ENCODE measurements around the gene IMPA2.

Gene IMPA2

GRCh38 chr18:12006488-12006840 lies 25.2 kb downstream of the IMPA2 start:
- no peak for DNase-seq

DNA sequence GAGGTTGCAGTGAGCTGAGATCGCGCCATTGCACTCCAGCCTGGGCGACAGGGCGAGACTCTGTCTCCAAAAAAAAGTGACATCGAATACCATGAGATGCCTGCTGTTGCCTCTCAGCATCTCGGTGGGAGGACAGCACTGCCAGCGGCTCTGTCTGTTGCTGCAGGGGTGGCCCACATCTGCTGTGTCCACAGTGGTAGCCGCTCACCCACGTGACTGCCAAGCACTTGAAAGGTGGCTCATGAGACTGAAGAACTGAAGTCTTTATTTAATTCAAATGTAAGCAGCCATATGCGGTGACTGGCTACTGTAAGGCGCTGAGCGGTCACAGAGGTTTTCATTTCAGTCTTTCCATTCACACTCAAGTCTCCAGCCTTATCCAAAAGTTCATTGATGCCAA lies 25.8 kb downstream of the IMPA2 start:
- no peak for DNase-seq

DNA sequence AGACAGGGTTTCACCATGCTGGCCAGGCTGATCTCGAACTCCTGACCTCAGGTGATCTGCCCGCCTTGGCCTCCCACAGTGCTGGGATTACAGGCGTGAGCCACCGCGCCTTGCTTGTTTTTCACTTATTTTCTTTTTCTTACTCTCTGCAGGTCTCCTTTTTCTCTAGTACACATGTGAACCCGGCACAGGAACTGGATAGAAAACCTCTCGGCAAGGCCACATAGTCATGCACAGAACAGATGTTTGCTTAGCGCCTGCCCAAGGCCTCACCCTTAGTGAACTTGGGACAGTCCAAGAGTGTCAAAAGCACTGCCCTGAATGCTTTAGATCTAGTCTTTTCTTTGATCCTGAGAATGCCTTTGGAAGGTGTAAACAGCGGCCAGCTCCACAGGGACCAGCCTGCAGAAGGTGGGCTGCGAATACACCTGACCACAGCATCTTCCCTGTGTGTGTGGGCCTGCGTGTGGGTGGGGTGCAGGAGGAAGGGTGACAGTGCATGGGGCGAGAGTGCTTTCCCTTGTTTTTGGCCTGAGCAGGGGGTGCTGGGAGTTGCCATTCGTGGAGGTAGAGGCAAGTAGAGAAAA lies 27.0 kb downstream of the IMPA2 start:
- no peak for DNase-seq

DNA sequence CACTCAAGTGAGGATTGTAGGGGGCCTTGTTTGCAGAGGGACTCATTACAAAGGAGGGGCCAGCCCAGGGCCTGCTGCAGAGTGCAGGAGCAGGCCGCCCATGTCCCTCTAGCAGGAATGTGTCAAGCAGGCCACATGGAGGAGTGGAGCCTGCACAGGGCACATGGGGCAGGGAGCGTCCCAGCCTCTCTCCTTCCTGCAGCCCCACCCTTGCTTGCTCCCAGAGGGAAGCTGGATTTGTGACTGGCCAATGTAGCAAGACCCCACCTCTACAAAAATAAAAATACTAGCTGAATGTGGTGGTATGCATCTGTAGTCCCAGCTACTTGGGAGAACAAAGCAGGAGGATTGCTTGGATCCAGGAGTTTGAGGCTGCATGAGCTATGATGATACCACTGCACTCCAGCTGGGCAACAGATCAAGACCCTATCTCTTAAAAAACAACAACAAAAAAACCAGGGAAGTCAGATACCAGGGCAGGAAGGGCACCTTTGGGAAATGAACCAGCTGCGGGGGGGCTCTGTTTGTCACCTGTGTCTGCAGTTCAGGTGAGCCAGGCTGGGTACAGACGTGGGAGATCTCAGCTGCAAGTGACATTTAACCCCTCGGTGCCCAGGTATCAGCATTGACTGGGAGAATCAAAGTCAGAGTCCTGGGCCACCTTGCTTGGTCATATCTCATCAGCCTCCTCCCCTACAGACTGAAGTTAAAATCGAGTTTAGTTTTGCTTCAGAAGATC lies 27.7 kb downstream of the IMPA2 start:
- no peak for DNase-seq

DNA sequence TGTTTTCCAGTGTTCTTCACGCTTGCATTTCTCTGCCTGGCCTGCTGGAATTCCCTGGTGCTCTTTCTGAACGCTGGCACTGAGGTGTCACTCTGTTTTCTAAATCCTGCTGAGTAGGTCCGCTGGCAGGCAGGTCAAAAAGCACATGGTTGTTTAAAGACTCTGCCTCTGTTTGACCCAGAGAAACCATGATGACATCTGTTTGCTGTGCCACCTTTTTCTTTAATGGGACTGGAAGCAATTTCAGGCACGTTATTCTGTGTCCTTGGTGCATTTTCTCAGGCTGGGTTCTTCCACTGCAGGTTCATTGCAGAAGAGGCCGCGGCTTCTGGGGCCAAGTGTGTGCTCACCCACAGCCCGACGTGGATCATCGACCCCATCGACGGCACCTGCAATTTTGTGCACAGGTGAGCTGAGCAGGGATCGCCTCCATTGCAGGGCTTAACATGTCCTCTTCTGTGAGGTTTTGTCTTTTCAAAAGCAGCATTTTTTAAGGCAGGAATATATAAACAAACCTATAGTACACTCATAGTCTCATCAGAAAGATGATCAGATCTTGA lies 28.4 kb downstream of the IMPA2 start:
- DNase-seq, result no peak

GRCh38 chr18:12010187-12010802 lies 29.0 kb downstream of the IMPA2 start:
- DNase-seq, result no peak

DNA sequence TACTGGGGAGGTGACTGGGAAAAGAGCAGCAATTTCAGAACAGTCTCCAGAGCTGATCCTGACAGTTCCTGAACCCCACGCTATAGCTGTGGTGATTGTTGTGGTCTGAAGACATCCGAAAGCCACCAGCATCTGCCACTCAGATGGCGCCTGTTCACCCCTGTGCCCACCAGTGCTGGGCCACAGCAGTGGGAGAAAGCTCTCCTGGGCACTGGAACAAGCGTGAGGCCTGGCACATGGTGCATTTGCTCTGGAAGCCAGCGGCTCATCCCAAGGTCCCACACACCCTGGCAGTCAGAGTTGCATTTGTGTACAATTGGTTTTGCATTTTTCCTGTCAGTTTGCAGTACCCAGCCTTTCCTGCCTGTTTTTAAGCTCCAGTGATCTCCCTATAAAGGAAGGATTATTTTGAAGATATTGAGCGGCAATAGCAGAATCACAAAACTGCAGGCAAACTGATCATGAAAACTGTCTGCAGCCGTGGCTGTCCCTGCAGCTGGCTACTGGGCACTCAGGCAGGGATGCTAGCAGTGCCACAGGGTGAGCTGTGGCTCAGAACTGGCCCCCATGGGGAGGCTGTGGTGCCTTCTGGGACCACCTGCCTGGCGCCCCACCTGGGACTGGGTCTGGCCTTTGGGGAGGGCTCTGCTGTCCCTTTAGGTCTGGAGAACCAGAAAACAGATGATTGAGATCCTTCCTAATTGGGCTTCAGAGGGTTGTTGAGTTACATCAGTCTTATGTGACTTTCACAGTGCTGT lies 30.1 kb downstream of the IMPA2 start:
- no peak for DNase-seq

GRCh38 chr18:12011957-12012549 lies 30.7 kb downstream of the IMPA2 start:
- DNase-seq, result no peak

GRCh38 chr18:12012697-12013096 lies 31.4 kb downstream of the IMPA2 start:
- DNase-seq, result no peak

GRCh38 chr18:12013186-12013916 lies 32.0 kb downstream of the IMPA2 start:
- DNase-seq, result no peak

DNA sequence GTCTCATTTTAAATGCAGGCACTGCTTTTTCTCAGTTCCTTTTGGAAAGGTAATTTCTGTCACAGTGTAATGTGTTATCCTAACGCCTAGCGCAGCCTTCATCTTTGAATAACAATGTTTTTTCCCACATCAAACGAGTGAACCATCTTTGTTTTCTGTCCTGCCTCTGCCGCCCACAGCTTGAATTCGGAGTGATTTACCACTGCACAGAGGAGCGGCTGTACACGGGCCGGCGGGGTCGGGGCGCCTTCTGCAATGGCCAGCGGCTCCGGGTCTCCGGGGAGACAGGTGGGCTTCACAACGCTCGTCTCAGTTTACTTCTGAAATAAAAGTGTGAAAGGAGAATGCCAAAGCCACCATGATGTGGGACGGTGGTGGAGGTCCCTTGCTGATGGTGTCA lies 32.8 kb downstream of the IMPA2 start:
- no peak for DNase-seq

DNA sequence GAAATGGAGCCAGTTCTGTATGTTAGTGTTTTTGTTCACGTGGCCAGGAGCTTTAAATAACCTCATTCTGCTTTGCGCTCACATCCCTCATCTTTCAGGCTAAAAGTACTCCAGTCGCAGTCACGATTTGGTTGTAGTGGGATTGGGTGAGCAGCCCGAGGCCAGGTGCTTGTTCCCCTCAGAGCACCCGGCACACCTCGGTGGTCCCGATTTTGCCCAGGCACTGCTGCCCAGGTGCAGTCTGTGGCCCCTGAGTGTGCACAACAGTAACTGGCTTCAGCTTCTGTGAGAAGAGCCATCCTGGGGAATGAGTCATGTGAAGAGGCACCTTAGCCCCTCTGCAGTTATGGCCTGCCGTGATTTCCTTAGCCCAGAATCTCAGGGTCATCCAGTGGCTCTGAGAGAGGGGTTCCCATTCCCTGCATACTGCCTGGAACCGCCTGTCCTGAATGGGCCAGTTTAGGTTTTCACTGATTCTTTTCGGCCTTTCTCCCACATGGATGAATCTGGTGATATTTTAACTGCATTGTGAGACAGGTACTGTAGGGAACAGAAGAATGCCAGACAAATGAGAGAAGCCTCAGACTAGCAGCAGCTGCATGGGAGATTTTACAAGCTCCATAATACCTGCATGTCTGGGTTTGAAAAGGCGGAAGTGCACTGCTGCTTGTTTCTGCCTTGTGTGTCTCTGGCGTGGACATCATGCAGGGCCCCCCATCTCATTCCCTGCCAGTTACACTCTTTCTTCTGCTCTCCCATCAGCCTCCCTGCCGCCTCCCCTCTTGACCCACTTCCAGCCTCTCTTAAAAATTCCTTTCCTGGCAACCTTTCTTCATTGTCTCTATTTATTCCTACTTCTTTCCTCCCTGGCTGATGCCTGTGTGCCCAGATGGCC lies 33.5 kb downstream of the IMPA2 start:
- DNase-seq, result no peak

DNA sequence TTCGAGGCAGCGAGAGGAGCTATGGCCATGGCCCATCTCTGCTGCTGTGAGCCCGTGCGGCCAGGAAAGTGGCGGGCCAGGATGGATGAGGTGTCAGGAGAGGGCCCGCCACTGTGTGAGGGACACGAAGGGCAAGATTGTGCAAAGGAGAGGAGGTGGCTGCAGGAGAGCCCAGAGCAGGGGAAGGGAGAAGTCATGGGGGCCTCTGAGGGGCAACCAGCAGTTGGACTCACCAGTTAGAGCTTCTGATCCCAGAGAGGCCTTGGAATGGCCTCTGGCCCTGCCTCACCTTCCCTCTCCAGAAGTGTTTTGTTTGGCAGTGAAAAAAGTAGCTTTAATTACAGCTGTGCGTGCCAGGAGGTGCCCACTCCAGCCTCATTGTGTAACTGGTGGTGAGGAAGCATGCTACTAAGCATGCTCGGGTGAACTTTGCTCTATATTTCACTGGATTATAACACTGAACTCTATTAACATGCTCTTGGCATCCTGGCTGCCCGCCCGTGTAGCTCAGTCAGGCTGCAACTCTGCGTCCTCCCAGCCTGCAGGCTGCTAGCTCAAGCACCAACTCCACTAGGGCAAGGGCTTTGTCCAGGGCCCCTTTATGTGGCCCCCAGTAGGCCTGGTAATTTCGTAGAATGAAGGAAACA lies 34.2 kb downstream of the IMPA2 start:
- DNase-seq, result peak in 12 of 58 donors; percentile 13 to 39 (median 26)

GRCh38 chr18:12017081-12017480 lies 35.8 kb downstream of the IMPA2 start:
- no peak for DNase-seq

GRCh38 chr18:12018861-12019260 lies 37.6 kb downstream of the IMPA2 start:
- no peak for DNase-seq

DNA sequence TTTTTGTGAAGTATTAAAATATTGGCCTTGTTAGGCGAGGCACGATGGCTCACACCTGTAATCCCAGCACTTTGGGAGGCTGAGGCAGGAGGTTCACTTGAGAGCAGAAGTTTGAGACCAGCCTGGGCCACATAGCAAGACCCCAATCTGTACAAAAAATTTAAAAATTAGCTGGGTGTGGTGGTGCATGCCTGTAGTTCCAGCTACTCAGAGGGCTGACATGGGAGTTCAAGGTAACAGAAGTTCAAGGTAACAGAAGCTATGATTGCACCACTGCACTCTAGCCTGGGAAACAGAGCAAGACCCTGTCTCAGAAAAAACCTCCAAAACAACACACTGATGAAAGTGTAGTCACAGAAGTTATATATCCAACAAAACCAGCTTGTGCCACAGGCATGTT lies 39.8 kb downstream of the IMPA2 start:
- DNase-seq, result no peak

DNA sequence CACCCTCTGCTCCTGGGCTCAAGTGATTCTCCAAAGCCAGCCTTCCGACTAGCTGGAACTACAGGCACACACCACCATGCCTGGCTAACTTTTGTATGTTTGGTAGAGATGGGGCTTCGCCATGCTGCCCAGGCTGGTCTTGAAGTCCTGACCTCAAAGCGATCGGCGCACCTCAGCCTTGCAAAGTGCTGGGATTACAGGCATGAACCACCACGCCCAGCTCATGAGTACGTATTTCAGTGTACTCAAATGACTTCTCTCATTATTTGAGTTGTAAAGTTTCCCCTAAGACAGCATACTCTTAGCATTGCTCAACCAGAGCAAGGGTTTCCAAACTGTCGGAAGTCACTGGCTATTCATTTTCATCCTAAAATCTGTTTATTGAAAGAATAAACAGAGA lies 40.3 kb downstream of the IMPA2 start:
- DNase-seq, result no peak

DNA sequence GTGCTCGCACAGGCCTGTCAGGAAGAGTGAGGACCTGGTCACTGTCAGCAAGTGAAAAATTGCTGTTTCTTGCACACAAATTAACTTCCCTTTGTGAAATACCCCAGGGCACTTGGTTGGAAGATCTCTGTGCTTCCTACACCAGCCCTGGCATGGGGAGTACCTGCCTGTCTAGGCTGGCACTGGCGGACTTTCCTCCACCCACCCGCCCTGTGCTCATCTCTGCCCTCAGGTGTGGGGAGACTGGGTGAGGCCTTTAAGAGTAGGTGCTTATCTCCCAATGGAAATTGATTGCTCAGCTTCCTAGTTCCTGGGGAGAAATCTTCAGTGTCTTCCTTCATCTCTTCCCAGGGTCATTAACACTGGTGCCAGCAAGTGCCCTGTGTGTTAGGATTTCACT lies 42.1 kb downstream of the IMPA2 start:
- no peak for DNase-seq

DNA sequence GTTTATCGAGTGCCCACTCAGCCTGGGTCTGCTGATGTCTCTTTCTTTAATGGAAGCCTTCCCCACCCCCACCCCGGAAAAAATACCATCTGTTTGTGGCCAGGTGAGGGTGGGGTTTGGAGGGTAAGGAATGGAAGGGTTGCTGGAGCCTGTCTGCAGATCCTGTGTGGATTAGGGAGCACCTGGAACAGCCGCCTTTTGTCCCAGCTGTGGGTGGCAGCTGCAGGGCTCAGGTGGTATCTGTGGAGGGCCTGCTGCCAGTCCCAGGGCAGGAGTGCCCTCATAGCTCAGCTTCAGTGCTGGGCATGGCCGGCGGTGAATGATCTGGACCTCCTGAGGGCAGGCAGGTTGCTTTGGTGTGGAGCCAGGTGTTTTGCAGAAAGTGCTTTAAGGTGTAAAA lies 45.3 kb downstream of the IMPA2 start:
- DNase-seq, result no peak

Data from anterior cingulate cortex (tissue), 58 donors.